Ovary (tissue), 9 donors: ENCODE data around the gene FBXL2. TPM values are rescaled to one million over a fixed set of nuclear protein-coding genes. Genes with fewer than 3 reads are reported as not detected.

ENCODE experiments used
- DNase-seq, 5 donors: peaks; one replicate each; pipeline ENCODE4 v3.0.0-alpha.2; 2019 to 2020
- H3K27ac ChIP-seq, 2 donors: fragments of 200-600 bp; one replicate each; pipeline versions ENCODE4 v1.5.1 to v1.8.0; 2019 to 2022
- H3K27me3 ChIP-seq: fragments of 200-600 bp; one replicate; pipeline ENCODE4 v1.8.0; 2022
- H3K36me3 ChIP-seq: fragments of 200-600 bp; sonication (generic); one replicate; pipeline ENCODE4 v1.5.1; 2019
- H3K4me1 ChIP-seq: one replicate; pipeline ENCODE4 v1.8.1; 2013; ENCODE audit warnings: mild to moderate bottlenecking, moderate library complexity; ENCODE audit not compliant: insufficient read depth
- H3K4me3 ChIP-seq: fragments of 200-600 bp; sonication (generic); one replicate; pipeline ENCODE4 v1.5.1; 2017
- H3K9me3 ChIP-seq, 2 donors: fragments of 200-600 bp in 1 of 2; sonication (generic) in 1 of 2; one replicate each; pipeline versions ENCODE4 v1.5.1 to v1.8.1; 2013 to 2019; ENCODE audit warnings: mild to moderate bottlenecking in 1 of 2, moderate library complexity in 1 of 2
- CTCF ChIP-seq, 3 donors: fragments of 450-650 bp in 2 of 3; fragments of 200-600 bp in 1 of 3; IDR thresholded peaks; one replicate each; pipeline versions ENCODE4 v1.5.1 to v1.8.0; 2016 to 2022; ENCODE audit warnings: antibody characterized with exemption in 3 of 3, mild to moderate bottlenecking in 1 of 3
- EP300 ChIP-seq: sonication (generic); formaldehyde crosslinking; IDR thresholded peaks from one replicate; pipeline ENCODE4 v1.6.1; 2017; ENCODE audit warnings: antibody characterized with exemption
- POLR2A ChIP-seq: fragments of 450-650 bp; IDR thresholded peaks from one replicate; pipeline ENCODE4 v1.6.1; 2017; ENCODE audit warnings: antibody characterized with exemption, mild to moderate bottlenecking, moderate library complexity
- WGBS, 3 donors: extraction: QIAGEN DNeasy Blood & Tissue Kit in 1 of 3; methylation state at CpG; one replicate each; pipeline versions ENCODE4 v1.1.5 to v1.1.7; 2013 to 2017; 5-methylcytosine and 5-hydroxymethylcytosine counted together
- intact Hi-C, 4 donors: fragments of 100-400 bp; cut with DNase I; formaldehyde crosslinking; loops; one replicate each; pipeline versions ENCODE4 v1.11.0 to v1.15.1; 2022 to 2023
- polyA plus RNA-seq, 2 donors: library from polyadenylated mRNA; stranded (reverse); fragments of 200-250 nt in 1 of 2; fragments of 350-450 nt in 1 of 2; fragmentation: Illumina TruSeq in 1 of 2; extraction: RNeasy Lipid Tissue Mini Kit (QIAGEN cat#74804) in 1 of 2; gene quantifications; one replicate each; pipeline ENCODE4 v1.2.3, GENCODE V29; 2013 to 2014
- total RNA-seq, 7 donors: library from RNA; depleted of rRNA in 2 of 7; stranded (reverse); fragments of >200 nt in 2 of 7; fragmentation: NEBNext Ultra II Directional in 3 of 7; extraction: Animal tissue kit (Norgen Biotek cat#: 25700) in 3 of 7; gene quantifications; one replicate each; pipeline versions ENCODE4 v1.1.0 to v1.2.4, GENCODE V29; 2016 to 2023
- donor health status: DM: no; HTN: no; CAD: no; lungs with moderate emphysema.
- donor health status: DM: no; HTN: no; CAD: no.
- donor health status: Bipolar disorder and iron deficiency.
- donor health status: DM: yes; HTN: yes; CAD: no.
- donor health status: DM: no; HTN: no; CAD: no.
- donor health status: DM: yes; HTN: yes; CAD: no.

Gene FBXL2
- total and polyA plus RNA-seq, 9 donors = 4.6 to 19.3 (median 9.5) TPM

GRCh38 chr3:33424606-33425452 lies 147.6 kb downstream of the FBXL2 start:
- no peak overlapping the region for H3K27ac ChIP-seq
- no peaks in the 10 kb centered on the region for H3K27me3 ChIP-seq
- no peaks in the 10 kb centered on the region for H3K9me3 ChIP-seq
- H3K4me1 ChIP-seq = peaks cover 2% of the 10 kb centered on the region
- WGBS, 3 donors = 91 to 94% (median 92%) methylated on average over 10 of the region's 10 CpGs
- intact Hi-C loops = no loop called here
- no peak overlapping the region for H3K4me3 ChIP-seq
- TF ChIP-seq EP300 = no peak
- no peak for TF ChIP-seq CTCF (IDR thresholded peaks at IDR 0.05)
- no peak for TF ChIP-seq POLR2A
- DNase-seq = no peak
- H3K36me3 ChIP-seq = no peaks in the 10 kb centered on the region

DNA sequence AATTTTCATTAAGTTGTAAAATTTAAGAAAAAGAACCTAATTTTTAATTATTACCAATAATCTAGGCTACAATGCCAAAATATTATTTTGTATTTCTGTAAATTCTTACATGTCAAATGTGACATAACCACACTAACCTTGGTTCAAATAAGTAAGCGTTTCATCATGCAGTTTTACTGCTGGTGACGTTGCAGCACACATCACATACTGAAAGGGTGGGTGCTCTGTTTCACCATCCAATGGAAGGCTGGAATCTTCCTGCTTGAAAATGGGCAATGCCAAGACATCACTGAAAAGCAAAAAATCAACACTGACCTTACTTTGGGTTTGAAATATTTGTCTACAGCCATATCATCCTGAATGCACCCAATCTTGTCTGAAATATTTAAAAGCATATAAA lies 148.2 kb downstream of the FBXL2 start:
- no peak for TF ChIP-seq EP300
- TF ChIP-seq CTCF (IDR thresholded peaks at IDR 0.05) = no peak
- TF ChIP-seq POLR2A = no peak
- H3K4me3 ChIP-seq = no peak overlapping the region
- no peak for DNase-seq
- H3K27ac ChIP-seq = no peak overlapping the region
- no peaks in the 10 kb centered on the region for H3K9me3 ChIP-seq
- no peaks in the 10 kb centered on the region for H3K27me3 ChIP-seq
- peaks cover 2% of the 10 kb centered on the region for H3K4me1 ChIP-seq
- 85 to 89% (median 86%) methylated on average over 2 of the region's 2 CpGs for whole genome bisulfite sequencing, 3 donors
- intact Hi-C loops = no loop called here
- H3K36me3 ChIP-seq = no peaks in the 10 kb centered on the region

GRCh38 chr3:33426068-33426467 lies 148.8 kb downstream of the FBXL2 start:
- intact Hi-C loops = no loop called here
- WGBS, 3 donors = 55 to 80% (median 58%) methylated on average over 1 of the region's 1 CpG

DNA sequence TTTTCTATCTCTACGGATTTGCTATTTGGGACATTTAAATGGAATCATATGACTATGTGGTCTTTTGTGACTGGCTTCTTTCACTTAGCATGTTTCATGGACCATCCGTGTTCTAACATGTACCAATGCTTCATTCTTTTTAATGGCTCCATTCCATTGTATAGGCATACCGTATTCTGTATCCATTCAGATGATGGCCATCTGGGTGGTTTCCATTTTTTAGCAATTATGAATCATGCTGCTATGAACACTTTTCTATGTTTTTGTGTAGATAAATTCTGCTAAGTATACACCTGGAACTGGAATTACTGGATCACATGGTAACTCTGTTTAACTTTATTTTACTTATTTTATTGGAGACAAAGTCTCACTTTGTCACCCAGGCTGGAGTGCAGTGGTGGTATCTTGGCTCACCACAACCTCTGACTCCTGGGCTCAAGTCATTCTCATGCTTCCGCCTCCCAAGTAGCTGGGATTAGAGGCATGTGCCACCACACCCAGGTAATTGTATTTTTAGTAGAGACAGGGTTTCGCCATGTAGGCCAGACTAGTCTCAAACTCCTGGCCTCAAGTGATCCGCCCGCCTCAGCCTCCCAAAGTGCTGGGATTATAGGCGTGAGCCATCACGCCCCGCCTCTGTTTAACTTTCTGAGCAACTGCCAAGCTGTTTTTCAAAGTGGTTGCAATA lies 149.5 kb downstream of the FBXL2 start:
- intact Hi-C loops = no loop called here
- TF ChIP-seq POLR2A (no peak), EP300 (no peak), CTCF (IDR thresholded peaks at IDR 0.05) (no peak)
- 95 to 97% (median 95%) methylated on average over 10 of the region's 10 CpGs for WGBS, 3 donors

More at GRCh38 chr3:33426068-33426467, 148.8 kb downstream of the FBXL2 start:
- H3K27ac ChIP-seq = no peak overlapping the region
- H3K27me3 ChIP-seq = no peaks in the 10 kb centered on the region
- no peak for DNase-seq
- H3K36me3 ChIP-seq = no peaks in the 10 kb centered on the region
- no peak for TF ChIP-seq CTCF (IDR thresholded peaks at IDR 0.05)
- TF ChIP-seq EP300 = no peak
- TF ChIP-seq POLR2A = no peak
- H3K4me1 ChIP-seq = peaks cover 2% of the 10 kb centered on the region
- H3K4me3 ChIP-seq = no peak overlapping the region
- H3K9me3 ChIP-seq = no peaks in the 10 kb centered on the region

More for the DNA sequence above, 149.5 kb downstream of the FBXL2 start:
- no peaks in the 10 kb centered on the region for H3K9me3 ChIP-seq
- no peaks in the 10 kb centered on the region for H3K27me3 ChIP-seq
- DNase-seq = no peak
- H3K4me3 ChIP-seq = no peak overlapping the region
- H3K4me1 ChIP-seq = peaks cover 2% of the 10 kb centered on the region
- no peak overlapping the region for H3K27ac ChIP-seq
- H3K36me3 ChIP-seq = no peaks in the 10 kb centered on the region
